ENCODE results near the gene MRM3.

Gene MRM3

GRCh38 chr17:759964-760363, 22.2 kb upstream of the MRM3 start:
- in situ Hi-C loops (cut with MboI; ENCODE audit: low pct_unique_long_range_greater_than_20kb, low sequenced_read_pairs, unreplicated experiment): no loop called here
- no peak for TF ChIP-seq CTCF (IDR thresholded peaks at IDR 0.05; ENCODE audit: extremely low read depth, insufficient read depth, missing control alignments)
- DNase-seq (ENCODE audit: low spot score): no peak

- no peak for DNase-seq (ENCODE audit: low spot score)
- TF ChIP-seq CTCF (IDR thresholded peaks at IDR 0.05; ENCODE audit: extremely low read depth, insufficient read depth, missing control alignments): no peak
- in situ Hi-C loops (cut with MboI; ENCODE audit: low pct_unique_long_range_greater_than_20kb, low sequenced_read_pairs, unreplicated experiment): no loop called here
Observed at GRCh38 chr17:760371-760770, 21.8 kb upstream of the MRM3 start.

- no peak for TF ChIP-seq CTCF (IDR thresholded peaks at IDR 0.05; ENCODE audit: extremely low read depth, insufficient read depth, missing control alignments)
- DNase-seq (ENCODE audit: low spot score): no peak
- in situ Hi-C loops (cut with MboI; ENCODE audit: low pct_unique_long_range_greater_than_20kb, low sequenced_read_pairs, unreplicated experiment): no loop called here
Observed at GRCh38 chr17:767076-767475, 15.1 kb upstream of the MRM3 start.

- no peak for DNase-seq (ENCODE audit: low spot score)
- in situ Hi-C loops (cut with MboI; ENCODE audit: low pct_unique_long_range_greater_than_20kb, low sequenced_read_pairs, unreplicated experiment): no loop called here
- no peak for TF ChIP-seq CTCF (IDR thresholded peaks at IDR 0.05; ENCODE audit: extremely low read depth, insufficient read depth, missing control alignments)
Observed at GRCh38 chr17:773016-773415, 9.1 kb upstream of the MRM3 start.

- no peak for DNase-seq (ENCODE audit: low spot score)
- TF ChIP-seq CTCF (IDR thresholded peaks at IDR 0.05; ENCODE audit: extremely low read depth, insufficient read depth, missing control alignments): no peak
- in situ Hi-C loops (cut with MboI; ENCODE audit: low pct_unique_long_range_greater_than_20kb, low sequenced_read_pairs, unreplicated experiment): no loop called here
Observed at GRCh38 chr17:773467-774312, 8.5 kb upstream of the MRM3 start.

GRCh38 chr17:774313-774584, 7.9 kb upstream of the MRM3 start:
- in situ Hi-C loops (cut with MboI; ENCODE audit: low pct_unique_long_range_greater_than_20kb, low sequenced_read_pairs, unreplicated experiment): no loop called here
- TF ChIP-seq CTCF (IDR thresholded peaks at IDR 0.05; ENCODE audit: extremely low read depth, insufficient read depth, missing control alignments): no peak
- no peak for DNase-seq (ENCODE audit: low spot score)
